Nucleus accumbens (tissue), 56 donors: ENCODE measurements around the gene FAM50B.

Experiments used
- DNase-seq, 56 donors: peaks; one replicate each; lab custom pipeline; 2025; lab: John Stamatoyannopoulos, UW

The FAM50B gene

DNA sequence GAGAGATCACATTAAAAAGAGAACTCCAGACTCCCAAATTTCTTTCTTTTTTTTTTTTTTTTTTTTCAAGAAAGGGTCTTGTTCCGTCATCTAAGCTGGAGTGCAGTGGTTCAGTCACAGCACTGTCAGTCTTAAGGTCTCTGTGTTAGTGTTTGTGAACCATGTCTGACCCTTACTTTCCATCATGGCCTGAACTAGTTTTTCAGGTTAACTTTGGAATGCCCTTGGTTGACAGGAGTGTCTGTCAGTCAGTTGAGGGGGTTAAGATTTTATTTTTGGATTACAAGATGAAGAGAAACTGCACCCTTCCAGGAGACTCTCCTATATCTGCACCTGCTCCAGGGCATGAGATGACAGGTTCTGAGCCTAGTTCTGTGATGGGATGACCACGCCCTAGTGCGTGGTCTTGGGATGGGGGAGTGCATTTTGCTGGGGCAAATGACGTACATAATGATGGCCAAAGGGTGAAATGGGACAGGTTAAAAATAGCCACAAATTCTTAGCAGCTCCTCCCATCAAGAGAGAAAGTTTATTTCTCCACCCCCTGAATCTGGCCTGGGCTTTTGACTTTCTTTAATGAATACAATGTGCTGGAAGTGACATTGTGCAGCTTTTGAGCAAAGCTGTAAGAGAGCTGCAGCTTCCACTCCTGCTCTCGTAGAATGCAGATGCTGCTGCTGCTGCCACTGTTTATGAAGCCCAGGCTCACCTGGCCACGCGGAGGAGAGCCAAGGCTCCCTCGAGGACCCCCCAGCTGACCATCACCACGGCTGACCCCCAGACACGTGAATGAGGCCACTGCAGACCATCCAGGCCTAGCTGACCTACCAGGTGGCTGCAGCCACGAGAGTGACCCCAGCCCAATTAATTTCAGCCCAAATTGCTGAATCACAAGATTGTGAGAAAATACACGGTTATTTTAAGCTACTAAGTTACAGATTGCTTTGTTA lies 29.7 kb upstream of the FAM50B start:
- no peak for DNase-seq

- no peak for DNase-seq
These were observed 28.6 kb upstream of the FAM50B start for GRCh38 chr6:3820563-3820962.

DNA sequence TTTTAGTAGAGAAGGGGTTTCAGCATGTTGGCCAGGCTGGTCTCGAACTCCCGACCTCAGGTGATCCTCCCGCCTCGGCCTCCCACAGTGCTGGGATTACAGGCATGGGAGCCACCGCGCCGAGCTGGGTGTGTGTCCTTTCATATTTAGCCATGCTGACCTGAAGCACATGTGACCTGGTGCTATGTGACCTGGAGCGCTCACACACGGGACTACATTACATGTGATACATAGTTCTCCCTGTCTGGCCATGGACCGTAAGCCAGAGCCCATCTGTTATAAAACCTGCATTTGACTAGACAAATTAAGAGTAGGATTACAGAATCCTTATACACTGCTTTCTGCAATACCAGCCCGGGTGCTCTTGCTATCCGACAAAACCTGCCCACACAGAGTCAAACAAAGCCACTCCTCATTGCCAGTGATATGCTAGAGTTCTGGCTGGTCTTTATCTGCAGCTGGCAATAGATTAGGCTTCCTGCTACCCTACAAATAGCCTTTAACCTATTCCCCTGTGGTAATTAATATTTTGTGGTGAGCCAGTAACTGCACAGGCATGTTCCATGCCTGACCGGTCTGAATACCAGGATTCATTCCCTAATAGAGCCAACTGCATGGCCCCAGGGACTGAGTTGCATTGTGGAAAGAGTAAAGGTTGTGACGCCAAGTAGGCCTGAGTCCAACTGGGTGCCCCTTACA lies 26.3 kb upstream of the FAM50B start:
- DNase-seq: no peak

GRCh38 chr6:3823671-3824070 lies 25.5 kb upstream of the FAM50B start:
- DNase-seq: no peak

DNA sequence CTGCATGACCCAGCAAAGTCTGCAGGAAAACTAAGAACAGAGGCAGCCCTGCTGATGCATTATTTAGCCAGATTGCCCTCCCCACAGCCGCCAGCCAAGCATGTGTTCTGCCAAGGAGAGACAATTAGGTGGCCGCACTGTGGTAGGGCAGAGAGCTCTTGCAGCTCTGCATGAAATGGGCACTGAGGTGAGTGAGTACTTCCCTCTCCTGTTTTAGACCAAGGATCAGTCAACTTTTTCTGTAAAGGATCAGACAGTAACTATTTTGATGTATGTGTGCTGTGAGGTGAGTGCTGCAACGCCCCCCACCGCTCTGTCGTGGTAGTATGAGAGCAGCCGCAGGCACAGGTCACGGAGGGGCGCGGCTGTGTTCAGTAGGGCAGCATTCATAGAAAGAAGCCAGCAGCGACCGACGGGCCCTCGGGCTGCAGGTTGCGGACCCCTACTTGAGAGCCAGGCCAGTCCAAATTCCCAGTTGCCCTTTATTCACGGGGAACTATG lies 23.8 kb upstream of the FAM50B start:
- DNase-seq: peak in 41 of 56 donors; percentile 3 to 74 (median 29)

- peak in 40 of 56 donors; percentile 6 to 71 (median 32) for DNase-seq
These were observed 23.2 kb upstream of the FAM50B start for GRCh38 chr6:3825851-3826581.

GRCh38 chr6:3829285-3829684 lies 19.9 kb upstream of the FAM50B start:
- no peak for DNase-seq

DNA sequence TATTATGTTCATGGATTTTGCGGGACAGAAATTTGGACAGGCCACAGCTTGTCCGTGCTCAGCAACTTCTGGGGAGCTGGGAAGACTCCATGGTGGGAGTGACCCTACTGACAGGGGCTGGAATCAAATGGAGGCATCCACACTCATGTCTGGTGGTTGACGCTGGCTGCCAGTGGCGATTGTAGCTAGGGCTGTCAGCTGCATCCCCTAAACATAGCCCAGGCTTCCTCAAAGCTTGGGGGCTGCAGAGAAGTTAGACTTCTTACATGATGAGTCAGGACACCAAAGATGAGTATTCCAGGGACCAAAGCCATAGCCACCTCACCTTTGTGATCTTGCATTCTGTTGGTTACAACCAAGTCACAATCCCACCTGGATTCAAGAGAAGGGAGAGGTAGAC lies 18.4 kb upstream of the FAM50B start:
- no peak for DNase-seq

- DNase-seq: no peak
These were observed 17.2 kb upstream of the FAM50B start for GRCh38 chr6:3831761-3832530.

GRCh38 chr6:3835055-3835731 lies 14.0 kb upstream of the FAM50B start:
- DNase-seq: no peak

DNA sequence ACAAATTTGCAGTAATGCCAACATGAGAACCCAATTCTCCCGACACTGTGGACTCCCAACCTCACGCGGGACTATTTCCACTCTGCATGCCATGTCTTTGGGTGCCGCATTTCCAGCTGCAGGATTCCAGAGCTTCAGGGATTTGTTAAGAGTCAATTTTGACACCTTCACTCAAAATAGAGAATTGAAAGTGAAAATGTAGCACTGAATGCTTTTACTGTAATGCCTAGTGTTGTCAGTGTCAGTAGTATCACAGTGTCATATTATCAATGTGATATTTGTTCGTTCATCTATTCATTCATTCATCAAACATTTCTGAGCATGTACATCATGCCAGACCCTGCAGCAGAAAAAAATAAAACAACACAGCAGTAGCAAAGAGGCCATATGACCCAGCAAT lies 13.4 kb upstream of the FAM50B start:
- no peak for DNase-seq

DNA sequence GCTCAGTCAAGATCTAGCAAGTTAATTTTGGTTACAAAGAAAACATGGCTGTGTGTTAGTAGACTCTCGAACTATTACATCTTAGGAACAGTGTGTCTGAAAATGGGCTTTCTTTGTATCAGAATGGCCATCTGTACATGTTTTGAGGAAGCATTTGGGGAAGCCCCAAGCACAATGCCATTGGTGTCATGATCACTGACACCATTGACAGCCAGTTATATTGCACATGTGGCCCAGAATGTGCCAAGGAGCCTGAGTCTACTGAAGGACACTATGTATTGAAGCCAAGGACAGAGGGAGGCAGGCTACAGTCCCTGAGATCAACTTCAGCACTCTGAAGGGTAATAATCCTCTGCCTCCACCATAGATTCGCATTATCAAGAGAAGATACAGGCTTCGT lies 12.6 kb upstream of the FAM50B start:
- no peak for DNase-seq

- DNase-seq: no peak
These were observed 11.4 kb upstream of the FAM50B start for GRCh38 chr6:3837781-3838180.

- no peak for DNase-seq
These were observed 9.9 kb upstream of the FAM50B start for GRCh38 chr6:3838992-3839867.

GRCh38 chr6:3841066-3841454 lies 8.1 kb upstream of the FAM50B start:
- DNase-seq: no peak

GRCh38 chr6:3841711-3842565 lies 7.2 kb upstream of the FAM50B start:
- no peak for DNase-seq

- DNase-seq: no peak
These were observed 5.6 kb upstream of the FAM50B start for GRCh38 chr6:3843379-3844096.
